ENCODE measurements around the gene FMO3.

Gene FMO3

DNA sequence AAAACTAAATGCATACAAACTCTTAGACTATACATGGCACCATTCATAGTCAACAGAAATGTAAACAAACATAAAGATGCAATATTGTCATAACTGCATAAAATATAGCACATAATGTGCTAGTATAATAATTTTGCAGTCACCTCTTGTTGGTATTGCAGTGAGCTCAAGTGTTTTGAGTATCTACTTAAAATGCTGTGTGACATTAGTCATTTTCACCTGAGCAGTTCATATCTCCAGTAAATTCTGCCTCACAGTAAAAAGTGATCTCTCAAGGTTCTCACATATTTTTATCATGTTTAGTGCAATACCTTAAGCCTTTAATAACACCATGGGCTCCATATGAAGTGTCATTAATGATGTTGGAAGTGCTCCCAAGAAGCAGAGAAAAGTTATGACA, 64.8 kb downstream of the FMO3 start (continued):
- TF ChIP-seq, protein P1, sequence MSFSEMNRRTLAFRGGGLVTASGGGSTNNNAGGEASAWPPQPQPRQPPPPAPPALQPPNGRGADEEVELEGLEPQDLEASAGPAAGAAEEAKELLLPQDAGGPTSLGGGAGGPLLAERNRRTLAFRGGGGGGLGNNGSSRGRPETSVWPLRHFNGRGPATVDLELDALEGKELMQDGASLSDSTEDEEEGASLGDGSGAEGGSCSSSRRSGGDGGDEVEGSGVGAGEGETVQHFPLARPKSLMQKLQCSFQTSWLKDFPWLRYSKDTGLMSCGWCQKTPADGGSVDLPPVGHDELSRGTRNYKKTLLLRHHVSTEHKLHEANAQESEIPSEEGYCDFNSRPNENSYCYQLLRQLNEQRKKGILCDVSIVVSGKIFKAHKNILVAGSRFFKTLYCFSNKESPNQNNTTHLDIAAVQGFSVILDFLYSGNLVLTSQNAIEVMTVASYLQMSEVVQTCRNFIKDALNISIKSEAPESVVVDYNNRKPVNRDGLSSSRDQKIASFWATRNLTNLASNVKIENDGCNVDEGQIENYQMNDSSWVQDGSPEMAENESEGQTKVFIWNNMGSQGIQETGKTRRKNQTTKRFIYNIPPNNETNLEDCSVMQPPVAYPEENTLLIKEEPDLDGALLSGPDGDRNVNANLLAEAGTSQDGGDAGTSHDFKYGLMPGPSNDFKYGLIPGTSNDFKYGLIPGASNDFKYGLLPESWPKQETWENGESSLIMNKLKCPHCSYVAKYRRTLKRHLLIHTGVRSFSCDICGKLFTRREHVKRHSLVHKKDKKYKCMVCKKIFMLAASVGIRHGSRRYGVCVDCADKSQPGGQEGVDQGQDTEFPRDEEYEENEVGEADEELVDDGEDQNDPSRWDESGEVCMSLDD (tag by site-specific recombination; IDR thresholded peaks at IDR 0.05): no peak

DNA sequence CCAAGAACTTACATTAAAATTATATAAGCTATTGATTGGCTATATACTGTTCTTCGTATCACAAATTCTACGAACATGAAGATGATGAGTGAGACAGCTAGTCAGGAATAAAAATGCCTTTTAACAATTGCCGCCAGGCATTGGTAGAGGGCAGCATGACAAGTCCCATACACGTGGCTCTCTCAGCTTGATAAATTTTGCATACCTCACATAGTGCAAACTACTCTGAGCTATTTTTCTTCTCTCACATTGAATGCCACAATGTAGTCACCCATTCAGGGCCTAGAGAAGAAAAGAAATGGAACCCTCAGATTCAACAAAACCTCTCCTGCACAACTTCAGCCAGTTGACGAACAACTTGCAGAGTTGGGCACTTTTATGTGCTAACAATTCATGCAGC, 67.4 kb downstream of the FMO3 start:
- ChIA-PET CTCF (interaction anchor here (0.6 kb wide), 1 partner anchor 29 kb away, joined by 4 read pairs; no protein-coding TSS in a partner anchor), POLR2A (no interaction called here)
- Histone ChIP-seq H3K27ac (ENCODE audit: extremely low read depth, low read depth, low read length) (no peak overlapping the region), H3K4me1 (ENCODE audit: control insufficient read depth, insufficient read depth, low read length) (no peaks in the 10 kb centered on the region), H3K36me3 (ENCODE audit: control insufficient read depth in 2 of 2, insufficient read depth in 1 of 2, low read length in 2 of 2) (no peaks in the 10 kb centered on the region), H3K4me3 (ENCODE audit: low read depth, low read length) (no peak overlapping the region), H3K9me3 (ENCODE audit: control insufficient read depth, insufficient read depth, low read depth, low read length) (no peaks in the 10 kb centered on the region)
- TF ChIP-seq, protein P2, sequence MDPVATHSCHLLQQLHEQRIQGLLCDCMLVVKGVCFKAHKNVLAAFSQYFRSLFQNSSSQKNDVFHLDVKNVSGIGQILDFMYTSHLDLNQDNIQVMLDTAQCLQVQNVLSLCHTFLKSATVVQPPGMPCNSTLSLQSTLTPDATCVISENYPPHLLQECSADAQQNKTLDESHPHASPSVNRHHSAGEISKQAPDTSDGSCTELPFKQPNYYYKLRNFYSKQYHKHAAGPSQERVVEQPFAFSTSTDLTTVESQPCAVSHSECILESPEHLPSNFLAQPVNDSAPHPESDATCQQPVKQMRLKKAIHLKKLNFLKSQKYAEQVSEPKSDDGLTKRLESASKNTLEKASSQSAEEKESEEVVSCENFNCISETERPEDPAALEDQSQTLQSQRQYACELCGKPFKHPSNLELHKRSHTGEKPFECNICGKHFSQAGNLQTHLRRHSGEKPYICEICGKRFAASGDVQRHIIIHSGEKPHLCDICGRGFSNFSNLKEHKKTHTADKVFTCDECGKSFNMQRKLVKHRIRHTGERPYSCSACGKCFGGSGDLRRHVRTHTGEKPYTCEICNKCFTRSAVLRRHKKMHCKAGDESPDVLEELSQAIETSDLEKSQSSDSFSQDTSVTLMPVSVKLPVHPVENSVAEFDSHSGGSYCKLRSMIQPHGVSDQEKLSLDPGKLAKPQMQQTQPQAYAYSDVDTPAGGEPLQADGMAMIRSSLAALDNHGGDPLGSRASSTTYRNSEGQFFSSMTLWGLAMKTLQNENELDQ (tag by site-specific recombination; IDR thresholded peaks at IDR 0.05; ENCODE audit: low read depth): no peak
- TF ChIP-seq ZNF624 (tag by site-specific recombination; IDR thresholded peaks at IDR 0.05): no peak
- TF ChIP-seq ZNF621 (tag by site-specific recombination; IDR thresholded peaks at IDR 0.05): no peak
- no peak for TF ChIP-seq HOXC10 (CRISPR knock-in tag; IDR thresholded peaks at IDR 0.05)
- no peak for TF ChIP-seq SP3 (tag by site-specific recombination; IDR thresholded peaks at IDR 0.05)
- TF ChIP-seq, protein P3, sequence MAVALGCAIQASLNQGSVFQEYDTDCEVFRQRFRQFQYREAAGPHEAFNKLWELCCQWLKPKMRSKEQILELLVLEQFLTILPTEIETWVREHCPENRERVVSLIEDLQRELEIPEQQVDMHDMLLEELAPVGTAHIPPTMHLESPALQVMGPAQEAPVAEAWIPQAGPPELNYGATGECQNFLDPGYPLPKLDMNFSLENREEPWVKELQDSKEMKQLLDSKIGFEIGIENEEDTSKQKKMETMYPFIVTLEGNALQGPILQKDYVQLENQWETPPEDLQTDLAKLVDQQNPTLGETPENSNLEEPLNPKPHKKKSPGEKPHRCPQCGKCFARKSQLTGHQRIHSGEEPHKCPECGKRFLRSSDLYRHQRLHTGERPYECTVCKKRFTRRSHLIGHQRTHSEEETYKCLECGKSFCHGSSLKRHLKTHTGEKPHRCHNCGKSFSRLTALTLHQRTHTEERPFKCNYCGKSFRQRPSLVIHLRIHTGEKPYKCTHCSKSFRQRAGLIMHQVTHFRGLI (tag by site-specific recombination; IDR thresholded peaks at IDR 0.05): no peak
- no peak for TF ChIP-seq ZNF677 (tag by site-specific recombination; IDR thresholded peaks at IDR 0.05)
- TF ChIP-seq ZNF211 (tag by site-specific recombination; IDR thresholded peaks at IDR 0.05; ENCODE audit: low read depth): no peak
- no peak for TF ChIP-seq KLF10 (tag by site-specific recombination; IDR thresholded peaks at IDR 0.05)
- no peak for TF ChIP-seq ZNF48 (tag by site-specific recombination; IDR thresholded peaks at IDR 0.05)
- no peak for TF ChIP-seq ZNF19 (tag by site-specific recombination; IDR thresholded peaks at IDR 0.05; ENCODE audit: low read depth)
- TF ChIP-seq, protein P4, sequence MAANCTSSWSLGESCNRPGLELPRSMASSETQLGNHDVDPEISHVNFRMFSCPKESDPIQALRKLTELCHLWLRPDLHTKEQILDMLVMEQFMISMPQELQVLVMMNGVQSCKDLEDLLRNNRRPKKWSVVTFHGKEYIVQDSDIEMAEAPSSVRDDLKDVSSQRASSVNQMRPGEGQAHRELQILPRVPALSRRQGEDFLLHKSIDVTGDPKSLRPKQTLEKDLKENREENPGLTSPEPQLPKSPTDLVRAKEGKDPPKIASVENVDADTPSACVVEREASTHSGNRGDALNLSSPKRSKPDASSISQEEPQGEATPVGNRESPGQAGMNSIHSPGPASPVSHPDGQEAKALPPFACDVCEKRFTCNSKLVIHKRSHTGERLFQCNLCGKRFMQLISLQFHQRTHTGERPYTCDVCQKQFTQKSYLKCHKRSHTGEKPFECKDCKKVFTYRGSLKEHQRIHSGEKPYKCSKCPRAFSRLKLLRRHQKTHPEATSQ (tag by site-specific recombination; IDR thresholded peaks at IDR 0.05): no peak
- no peak for TF ChIP-seq ZNF341 (tag by site-specific recombination; IDR thresholded peaks at IDR 0.05; ENCODE audit: low read depth)
- TF ChIP-seq ZNF585B (tag by site-specific recombination; IDR thresholded peaks at IDR 0.05): no peak
- no peak for TF ChIP-seq ZNF843 (tag by site-specific recombination; IDR thresholded peaks at IDR 0.05)
- no peak for TF ChIP-seq ZNF610 (tag by site-specific recombination; IDR thresholded peaks at IDR 0.05; ENCODE audit: borderline replicate concordance)
- TF ChIP-seq ZEB2 (tag by site-specific recombination; IDR thresholded peaks at IDR 0.05): no peak
- no peak for TF ChIP-seq EGR2 (tag by site-specific recombination; IDR thresholded peaks at IDR 0.05; ENCODE audit: low read depth)
- no peak for TF ChIP-seq FEZF1 (tag by site-specific recombination; IDR thresholded peaks at IDR 0.05)
